H9 (cell line): ENCODE measurements around the gene HPD. TPM values are rescaled to one million over a fixed set of nuclear protein-coding genes. Genes with fewer than 3 reads are reported as not detected.

Experiments
- DNase-seq: peaks from one replicate; pipeline ENCODE4 v3.0.0-alpha.2; 2017
- H2AFZ ChIP-seq: one replicate; pipeline ENCODE4 v1.6.1; 2013; ENCODE audit warnings: mild to moderate bottlenecking, low read length, control low read depth, moderate library complexity
- H2AK5ac ChIP-seq: 2 replicates; pipeline ENCODE4 v1.6.1; 2013; ENCODE audit warnings: low read length, control low read depth, mixed read lengths; ENCODE audit not compliant: insufficient read length
- H2BK120ac ChIP-seq: one replicate; pipeline ENCODE4 v1.6.1; 2013; ENCODE audit warnings: low read depth, mild to moderate bottlenecking, low read length, control low read depth, inconsistent platforms; ENCODE audit not compliant: poor library complexity, severe bottlenecking
- H2BK12ac ChIP-seq: 2 replicates; pipeline ENCODE4 v1.6.1; 2013; ENCODE audit warnings: low read length, control low read depth, mixed read lengths, low read depth; ENCODE audit not compliant: insufficient read length
- H2BK15ac ChIP-seq: 2 replicates; pipeline ENCODE4 v1.6.1; 2013; ENCODE audit warnings: low read depth, low read length, control low read depth
- H2BK20ac ChIP-seq: one replicate; pipeline ENCODE4 v1.6.1; 2013; ENCODE audit warnings: low read depth, mild to moderate bottlenecking, low read length, control low read depth, inconsistent platforms; ENCODE audit not compliant: poor library complexity, severe bottlenecking
- H2BK5ac ChIP-seq: 2 replicates; pipeline ENCODE4 v1.6.1; 2013; ENCODE audit warnings: low read length, control low read depth, mixed read lengths; ENCODE audit not compliant: insufficient read length
- H3K14ac ChIP-seq: 2 replicates; pipeline ENCODE4 v1.6.1; 2013; ENCODE audit warnings: low read length, control low read depth; ENCODE audit not compliant: insufficient read depth
- H3K18ac ChIP-seq: 2 replicates; pipeline ENCODE4 v1.6.1; 2013; ENCODE audit warnings: low read depth, mild to moderate bottlenecking, mixed read lengths, low read length, control low read depth; ENCODE audit not compliant: insufficient read length
- H3K23ac ChIP-seq: 2 replicates; pipeline ENCODE4 v1.6.1; 2013; ENCODE audit warnings: low read length, control low read depth, mixed read lengths, low read depth; ENCODE audit not compliant: insufficient read length
- H3K23me2 ChIP-seq: 2 replicates; pipeline ENCODE4 v1.6.1; 2013; ENCODE audit warnings: low read depth, mild to moderate bottlenecking, mixed read lengths, low read length, control low read depth; ENCODE audit not compliant: insufficient read length, poor library complexity, severe bottlenecking
- H3K27ac ChIP-seq: 2 replicates; pipeline ENCODE4 v1.5.1; 2013; ENCODE audit warnings: low read length, control low read depth, mixed read lengths, low read depth; ENCODE audit not compliant: insufficient read length
- H3K27me3 ChIP-seq: 2 replicates; pipeline ENCODE4 v1.6.1; 2013; ENCODE audit warnings: low read length, control low read depth, inconsistent platforms; ENCODE audit not compliant: insufficient read depth
- H3K4ac ChIP-seq: 2 replicates; pipeline ENCODE4 v1.6.1; 2013; ENCODE audit warnings: low read depth, mild to moderate bottlenecking, control low read depth, inconsistent platforms, low read length, moderate library complexity
- H3K4me1 ChIP-seq: 2 replicates; pipeline ENCODE4 v1.6.1; 2013; ENCODE audit warnings: low read length, control low read depth, inconsistent platforms; ENCODE audit not compliant: insufficient read depth
- H3K4me2 ChIP-seq: 2 replicates; pipeline ENCODE4 v1.6.1; 2013; ENCODE audit warnings: low read length, control low read depth, mixed read lengths; ENCODE audit not compliant: insufficient read length, insufficient read depth
- H3K56ac ChIP-seq: 2 replicates; pipeline ENCODE4 v1.6.1; 2013; ENCODE audit warnings: low read depth, mild to moderate bottlenecking, mixed read lengths, low read length, control low read depth; ENCODE audit not compliant: insufficient read length
- H3K79me1 ChIP-seq: 2 replicates; pipeline ENCODE4 v1.6.1; 2013; ENCODE audit warnings: low read depth, mild to moderate bottlenecking, moderate library complexity, low read length, control low read depth, inconsistent platforms; ENCODE audit not compliant: insufficient read depth, poor library complexity, severe bottlenecking
- H3K79me2 ChIP-seq: 2 replicates; pipeline ENCODE4 v1.6.1; 2013; ENCODE audit warnings: low read length, control low read depth, inconsistent platforms; ENCODE audit not compliant: insufficient read depth
- H3K9ac ChIP-seq: 2 replicates; pipeline ENCODE4 v1.6.1; 2013; ENCODE audit warnings: low read length, control low read depth, mixed read lengths; ENCODE audit not compliant: insufficient read length; ENCODE audit errors: extremely low read depth
- H3K9me3 ChIP-seq: one replicate; pipeline ENCODE4 v1.6.1; 2013; ENCODE audit warnings: low read depth, low read length, inconsistent platforms; ENCODE audit not compliant: control insufficient read depth
- H3T11ph ChIP-seq: one replicate; pipeline ENCODE4 v1.6.1; 2013; ENCODE audit warnings: mild to moderate bottlenecking, low read length, control low read depth, inconsistent platforms
- H4K20me1 ChIP-seq: one replicate; pipeline ENCODE4 v1.6.1; 2013; ENCODE audit not compliant: control insufficient read depth, insufficient read length, insufficient read depth
- H4K5ac ChIP-seq: 2 replicates; pipeline ENCODE4 v1.6.1; 2013; ENCODE audit warnings: low read depth, mild to moderate bottlenecking, mixed read lengths, low read length, control low read depth; ENCODE audit not compliant: insufficient read length
- H4K8ac ChIP-seq: replicated peaks from 2 replicates; pipeline ENCODE4 v1.6.1; 2013; ENCODE audit warnings: low read length, control low read depth, mixed read lengths, low read depth; ENCODE audit not compliant: insufficient read length
- H4K91ac ChIP-seq: 2 replicates; pipeline ENCODE4 v1.6.1; 2013; ENCODE audit warnings: low read depth, mild to moderate bottlenecking, moderate library complexity, mixed read lengths, low read length, control low read depth; ENCODE audit not compliant: insufficient read length
- H3K27ac Mint-ChIP-seq, 3 experiments: 2 replicates in 2 of 3; 3 replicates in 1 of 3; pipeline ENCODE4 v1.8.0; 2020 to 2021; ENCODE audit warnings: mixed read lengths in 3 of 3, mild to moderate bottlenecking in 1 of 3, moderate library complexity in 1 of 3
- H3K27me3 Mint-ChIP-seq: 2 replicates; pipeline ENCODE4 v1.8.0; 2021; ENCODE audit warnings: low read depth, mild to moderate bottlenecking, moderate library complexity, mixed read lengths
- H3K36me3 Mint-ChIP-seq, 3 experiments: 2 replicates in 2 of 3; 3 replicates in 1 of 3; pipeline ENCODE4 v1.8.0; 2020 to 2021; ENCODE audit warnings: low read depth in 3 of 3, mixed read lengths in 3 of 3; ENCODE audit not compliant: insufficient read depth in 1 of 3
- H3K4me1 Mint-ChIP-seq, 2 experiments: 2 replicates each; pipeline ENCODE4 v1.8.0; 2020; ENCODE audit warnings: mixed read lengths in 2 of 2
- H3K4me3 Mint-ChIP-seq, 2 experiments: 2 replicates in 1 of 2; 3 replicates in 1 of 2; pipeline ENCODE4 v1.8.0; 2020 to 2021; ENCODE audit warnings: mild to moderate bottlenecking in 2 of 2, mixed read lengths in 2 of 2, moderate library complexity in 1 of 2
- H3K9me3 Mint-ChIP-seq, 2 experiments: 2 replicates in 1 of 2; 3 replicates in 1 of 2; pipeline ENCODE4 v1.8.0; 2020; ENCODE audit warnings: mild to moderate bottlenecking in 2 of 2, mixed read lengths in 2 of 2, moderate library complexity in 1 of 2
- CTCF ChIP-seq: fragments of 200-600 bp; sonication (generic); conservative IDR thresholded peaks from 3 replicates; pipeline ENCODE4 v1.8.0; 2021; ENCODE audit warnings: antibody characterized with exemption, mild to moderate bottlenecking
- WGBS: extraction: QIAGEN DNeasy Blood & Tissue Kit; methylation state at CpG from one replicate; pipeline ENCODE4 v1.1.7; 2013; ENCODE audit warnings: missing lambda C conversion rate, low lambda C conversion rate, mixed read lengths; ENCODE audit not compliant: insufficient read length; ENCODE audit errors: extremely low coverage; 5-methylcytosine and 5-hydroxymethylcytosine counted together
- total RNA-seq: library from RNA; stranded (reverse); gene quantifications from 2 replicates; pipeline ENCODE4 v1.2.1, GENCODE V29; 2021

Gene HPD
- total RNA-seq, 1 experiment from 2014 or later: not detected

- Histone ChIP-seq H2BK120ac (no peak overlapping the region), H4K20me1 (no peaks in the 10 kb centered on the region), H3K9me3 (no peaks in the 10 kb centered on the region), H3K27ac (no peak overlapping the region), H3K27me3 (no peaks in the 10 kb centered on the region), H2AFZ (no peak overlapping the region), H2BK15ac (no peak overlapping the region), H3K23ac (no peak overlapping the region), H3K4ac (no peak overlapping the region), H2BK20ac (no peak overlapping the region), H4K8ac (no peak overlapping the region), H4K5ac (no peak overlapping the region), H3K79me2 (no peaks in the 10 kb centered on the region), H3K14ac (no peak overlapping the region), H2AK5ac (no peak overlapping the region), H3K18ac (peak overlapping the region; percentile 55), H2BK12ac (no peak overlapping the region), H3K4me2 (peak overlapping the region; percentile 34), H4K91ac (no peak overlapping the region), H3K4me1 (peaks cover 4% of the 10 kb centered on the region; the same call in 1 of the 2 replicates), H3K56ac (no peak overlapping the region), H3K79me1 (no peaks in the 10 kb centered on the region), H3K23me2 (peaks cover 9% of the 10 kb centered on the region), H2BK5ac (no peak overlapping the region), H3T11ph (no peak overlapping the region), H3K9ac (no peak overlapping the region)
- peak overlapping the region; percentile 66 to 80 for H3K4me3 Mint-ChIP-seq
- no peaks in the 10 kb centered on the region; a peak in 2 of 5 replicates for H3K9me3 Mint-ChIP-seq
- peak overlapping the region; percentile 92 to 96 (median 96); a peak in 6 of 7 replicates for H3K27ac Mint-ChIP-seq
- peaks cover 11 to 34% (median 24%) of the 10 kb centered on the region in 3 experiments; a peak in 5 of 7 replicates for H3K36me3 Mint-ChIP-seq
- WGBS: no CpG with 5 or more reads among the region's 59 CpGs
- H3K27me3 Mint-ChIP-seq: peaks cover 5% of the 10 kb centered on the region
- TF ChIP-seq CTCF: no peak; the same call in none of the 3 replicates
- peaks cover 39 to 46% of the 10 kb centered on the region in 2 experiments for H3K4me1 Mint-ChIP-seq
- peak; percentile 98 for DNase-seq
Measured at GRCh38 chr12:121793838-121794533, 64.7 kb downstream of the HPD start.
